PC-3 (cell line): ENCODE results near the gene DPH7. TPM values are rescaled to one million over a fixed set of nuclear protein-coding genes. Genes with fewer than 3 reads are reported as not detected.
A peak's percentile ranks its signal among the peaks of the same experiment; 100 is the strongest.

ENCODE experiments used
- ATAC-seq: fragments of 200-7000 bp; cut with Tn5 transposase; 2 replicates; pipeline ENCODE4 v1.9.1; 2020; ENCODE audit warnings: mild to moderate bottlenecking, moderate library complexity
- BruUV-seq: library from RNA; stranded (reverse); fragments of 400-500 nt; replicated peaks from 2 replicates; lab custom pipeline; 2021; lab: Mats Ljungman, UMichigan
- CTCF ChIA-PET: fragments of 300-600 bp; sonication (Branson Sonifier 250); formaldehyde crosslinking; loops from one replicate; lab custom pipeline; 2022; ENCODE audit warnings: antibody characterized with exemption; lab: Charles Lee
- POLR2A ChIA-PET: fragments of 300-600 bp; sonication (Branson Sonifier 250); formaldehyde crosslinking; loops from one replicate; lab custom pipeline; 2022; ENCODE audit warnings: antibody characterized with exemption; ENCODE audit not compliant: unreplicated experiment; lab: Charles Lee
- DNase-seq: peaks from one replicate; pipeline ENCODE4 v3.0.0-alpha.2; 2015
- H2AFZ ChIP-seq: fragments of 300-600 bp; sonication (generic); 2 replicates; pipeline ENCODE4 v1.6.0; 2016; ENCODE audit warnings: antibody characterized with exemption, low read length
- H3F3A ChIP-seq: fragments of 300-600 bp; sonication (generic); one replicate; pipeline ENCODE4 v1.6.0; 2017; ENCODE audit warnings: antibody characterized with exemption, low read length, control low read depth, mild to moderate bottlenecking; ENCODE audit not compliant: unreplicated experiment
- H3K27ac ChIP-seq: fragments of 300-600 bp; sonication (generic); 2 replicates; pipeline ENCODE4 v1.5.1; 2016; ENCODE audit warnings: mild to moderate bottlenecking, low read length
- H3K27me3 ChIP-seq: fragments of 300-600 bp; sonication (generic); 2 replicates; pipeline ENCODE4 v1.6.1; 2016; ENCODE audit warnings: low read length, mixed read lengths
- H3K36me3 ChIP-seq: fragments of 300-600 bp; sonication (generic); 2 replicates; pipeline ENCODE4 v1.6.1; 2016; ENCODE audit warnings: low read depth, mixed run types, low read length, mixed read lengths
- H3K4me1 ChIP-seq: fragments of 300-600 bp; sonication (generic); 2 replicates; pipeline ENCODE4 v1.5.1; 2016; ENCODE audit warnings: low read length; ENCODE audit not compliant: insufficient read depth
- H3K4me2 ChIP-seq: fragments of 300-600 bp; sonication (generic); 2 replicates; pipeline ENCODE4 v1.6.0; 2016; ENCODE audit warnings: low read length
- H3K4me3 ChIP-seq: fragments of 300-600 bp; sonication (generic); 2 replicates; pipeline ENCODE4 v1.5.1; 2016; ENCODE audit warnings: mild to moderate bottlenecking, low read length, mixed read lengths
- H3K79me2 ChIP-seq: fragments of 300-600 bp; sonication (generic); 2 replicates; pipeline ENCODE4 v1.6.1; 2017; ENCODE audit warnings: low read length, mixed read lengths
- H3K9ac ChIP-seq: fragments of 300-600 bp; sonication (generic); 2 replicates; pipeline ENCODE4 v1.6.0; 2016; ENCODE audit warnings: mild to moderate bottlenecking, low read length
- H3K9me2 ChIP-seq: fragments of 300-600 bp; sonication (generic); replicated peaks from 2 replicates; pipeline ENCODE4 v1.6.1; 2016; ENCODE audit warnings: mixed run types, low read length, mixed read lengths
- H3K9me3 ChIP-seq: fragments of 300-600 bp; sonication (generic); 2 replicates; pipeline ENCODE4 v1.6.1; 2016; ENCODE audit warnings: low read length, mixed read lengths
- H4K20me1 ChIP-seq: fragments of 300-600 bp; sonication (generic); 2 replicates; pipeline ENCODE4 v1.6.1; 2016; ENCODE audit warnings: low read length, mixed read lengths
- CTCF ChIP-seq: fragments of 300-600 bp; sonication (generic); conservative IDR thresholded peaks from 2 replicates; pipeline ENCODE4 v1.5.1; 2017; ENCODE audit warnings: antibody characterized with exemption, low read depth, mild to moderate bottlenecking, low read length
- EZH2 ChIP-seq: fragments of 300-600 bp; sonication (generic); IDR thresholded peaks from one replicate; pipeline ENCODE4 v1.6.1; 2017; ENCODE audit warnings: antibody characterized with exemption, mild to moderate bottlenecking, low read length; ENCODE audit not compliant: unreplicated experiment
- EZH2phosphoT487 ChIP-seq: fragments of 300-600 bp; sonication (generic); IDR thresholded peaks from 2 replicates; pipeline ENCODE4 v1.6.1; 2018; ENCODE audit warnings: mild to moderate bottlenecking, antibody characterized with exemption, low read length, borderline replicate concordance
- intact Hi-C: fragments of 100-400 bp; cut with micrococcal nuclease; formaldehyde crosslinking; loops from 2 replicates; pipeline ENCODE4 v1.9.0; 2023
- total RNA-seq: library from RNA; depleted of rRNA; stranded (reverse); fragments of >200 nt; gene quantifications from 2 replicates; pipeline ENCODE4 v1.2.3, GENCODE V29; 2014

Gene DPH7
- total RNA-seq, 1 experiment from 2014 or later, result 35.1 TPM

DNA sequence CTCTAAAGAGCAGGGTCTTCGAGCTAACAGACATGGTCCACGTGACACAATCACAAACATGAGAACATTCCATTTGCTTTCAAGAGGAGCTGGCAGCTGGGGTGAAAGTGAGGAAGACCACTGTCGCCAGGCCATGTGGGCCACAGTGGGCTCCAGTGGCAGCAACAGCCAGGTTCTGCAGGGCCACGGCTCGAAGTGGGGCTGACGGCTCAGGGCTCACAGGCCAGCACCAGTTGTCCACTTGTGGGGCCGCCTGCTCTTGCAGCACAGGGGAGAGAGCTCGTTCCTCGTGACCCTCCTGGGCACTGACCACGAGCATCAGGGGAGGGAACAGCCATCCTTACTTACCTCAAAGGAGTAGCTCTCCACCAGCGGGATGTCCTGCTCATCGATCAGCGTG is 9.6 kb upstream of the DPH7 start:
- peaks cover 21% of the 10 kb centered on the region for H3K79me2 ChIP-seq
- POLR2A ChIA-PET, result no interaction called here
- no TSS peak for BruUV-seq

GRCh38 chr9:137586854-137587253 is 8.1 kb upstream of the DPH7 start:
- DNase-seq, result no peak
- intact Hi-C loops, result no loop called here
- Histone ChIP-seq H3K4me1 (0 out of 2 replicates have a peak, but pooled peaks cover 9% of the 10 kb centered on the region), H3K4me2 (no peak overlapping the region), H3K9ac (no peak overlapping the region), H3K4me3 (no peak overlapping the region), H3K9me2 (no peaks in the 10 kb centered on the region), H4K20me1 (0 out of 2 replicates have a peak, but pooled peaks cover 8% of the 10 kb centered on the region), H3K27me3 (no peaks in the 10 kb centered on the region), H3F3A (no peaks in the 10 kb centered on the region), H3K79me2 (peaks cover 21% of the 10 kb centered on the region), H3K36me3 (peaks cover 10% of the 10 kb centered on the region; the same call in 1 of the 2 replicates), H3K9me3 (no peaks in the 10 kb centered on the region), H3K27ac (no peak overlapping the region), H2AFZ (no peak overlapping the region)
- ChIA-PET POLR2A (no interaction called here), CTCF (no interaction called here)
- BruUV-seq, result no TSS peak
- TF ChIP-seq EZH2 (no peak), CTCF (no peak), EZH2phosphoT487 (no peak)
- no peak for ATAC-seq

More for the DNA sequence above, 9.6 kb upstream of the DPH7 start:
- H3K36me3 ChIP-seq, result peaks cover 10% of the 10 kb centered on the region; the same call in 1 of the 2 replicates
- H3K27me3 ChIP-seq, result no peaks in the 10 kb centered on the region
- no peak for TF ChIP-seq EZH2
- TF ChIP-seq EZH2phosphoT487, result no peak
- TF ChIP-seq CTCF, result no peak
- no peak overlapping the region for H3K27ac ChIP-seq
- H4K20me1 ChIP-seq, result 0 out of 2 replicates have a peak, but pooled peaks cover 8% of the 10 kb centered on the region
- H3K9me2 ChIP-seq, result no peaks in the 10 kb centered on the region
- CTCF ChIA-PET, result no interaction called here
- H2AFZ ChIP-seq, result no peak overlapping the region
- intact Hi-C loops, result no loop called here
- no peak overlapping the region for H3K9ac ChIP-seq
- H3K4me2 ChIP-seq, result peak overlapping the region; percentile 97; the same call in 1 of the 2 replicates
- no peaks in the 10 kb centered on the region for H3F3A ChIP-seq
- DNase-seq, result no peak
- 0 out of 2 replicates have a peak, but pooled peaks cover 9% of the 10 kb centered on the region for H3K4me1 ChIP-seq
- no peak for ATAC-seq
- H3K9me3 ChIP-seq, result no peaks in the 10 kb centered on the region
- no peak overlapping the region for H3K4me3 ChIP-seq

DNA sequence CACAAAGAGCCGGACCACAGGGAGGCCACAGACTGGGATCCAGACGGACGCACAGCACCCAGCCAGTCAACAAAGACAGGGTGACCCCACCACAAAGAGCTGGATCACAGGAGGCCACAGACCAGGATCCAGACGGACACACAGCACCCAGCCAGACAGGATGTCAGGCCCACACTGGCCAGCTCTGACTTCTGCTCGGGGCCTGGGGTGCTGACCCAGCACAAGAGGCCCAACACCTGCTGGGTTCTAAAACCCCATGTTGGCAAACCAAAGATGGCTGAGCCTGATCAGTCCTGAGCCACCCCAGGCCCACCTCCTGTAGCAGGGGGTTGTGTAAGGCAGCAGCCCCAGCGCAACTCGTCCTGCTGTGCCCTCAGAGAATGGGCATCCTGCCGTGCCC is 5.2 kb upstream of the DPH7 start:
- no peak for TF ChIP-seq EZH2
- no peak for TF ChIP-seq EZH2phosphoT487
- TF ChIP-seq CTCF, result no peak
- H2AFZ ChIP-seq, result no peak overlapping the region
- H3K9ac ChIP-seq, result no peak overlapping the region
- H3K9me2 ChIP-seq, result no peaks in the 10 kb centered on the region
- no peak overlapping the region for H3K27ac ChIP-seq
- H3K36me3 ChIP-seq, result peaks cover 10% of the 10 kb centered on the region; the same call in 1 of the 2 replicates
- H4K20me1 ChIP-seq, result 0 out of 2 replicates have a peak, but pooled peaks cover 4% of the 10 kb centered on the region
- H3K9me3 ChIP-seq, result no peaks in the 10 kb centered on the region
- no peak overlapping the region for H3K4me2 ChIP-seq
- no peaks in the 10 kb centered on the region for H3K27me3 ChIP-seq
- no peak for DNase-seq
- H3K4me1 ChIP-seq, result peaks cover 7% of the 10 kb centered on the region; the same call in 1 of the 2 replicates
- POLR2A ChIA-PET, result no interaction called here
- H3K4me3 ChIP-seq, result no peak overlapping the region
- BruUV-seq, result no TSS peak
- intact Hi-C loops, result no loop called here
- H3F3A ChIP-seq, result no peaks in the 10 kb centered on the region
- CTCF ChIA-PET, result no interaction called here
- ATAC-seq, result no peak
- H3K79me2 ChIP-seq, result peaks cover 12% of the 10 kb centered on the region
